ENCODE measurements around the gene AFMID.
"Not testable (repeated sequence)": the region's sequence is repeated elsewhere in the genome, so short reads cannot be mapped to it uniquely, and the experiment has no call there.

The AFMID gene

GRCh38 chr17:78186692-78187595, at the start of gene AFMID, which contains the start of gene TK1:
TSS of gene AFMID (plus strand) at chr17:78187362. CDS start at chr17:78187371, 9 bp downstream.
TSS of gene TK1 (minus strand) at chr17:78187052. CDS start at chr17:78186994, 58 bp downstream.
- DNase-seq (ENCODE audit: low read depth in 3 of 3), result peak; percentile 80 to 97 (median 80)

GRCh38 chr17:78137392-78138203, 49.6 kb upstream of the AFMID start:
- DNase-seq (ENCODE audit: low read depth in 3 of 3), result no peak

- DNase-seq (ENCODE audit: low read depth in 3 of 3), result no peak
These were observed 48.7 kb upstream of the AFMID start for GRCh38 chr17:78138204-78139060.

- DNase-seq (ENCODE audit: low read depth in 3 of 3), result not testable (repeated sequence)
These were observed 47.3 kb upstream of the AFMID start for GRCh38 chr17:78139861-78140168.

GRCh38 chr17:78140169-78141051, 46.8 kb upstream of the AFMID start:
- DNase-seq (ENCODE audit: low read depth in 3 of 3), result peak; percentile 79 to 97 (median 88)

GRCh38 chr17:78141437-78142118, 45.6 kb upstream of the AFMID start:
- DNase-seq (ENCODE audit: low read depth in 3 of 3), result no peak

- DNase-seq (ENCODE audit: low read depth in 3 of 3), result no peak
These were observed 44.9 kb upstream of the AFMID start for GRCh38 chr17:78142119-78142861.

GRCh38 chr17:78143214-78144146, 43.7 kb upstream of the AFMID start:
- DNase-seq (ENCODE audit: low read depth in 3 of 3), result no peak

- no peak for DNase-seq (ENCODE audit: low read depth in 3 of 3)
These were observed 42.9 kb upstream of the AFMID start for GRCh38 chr17:78144147-78144719.

- DNase-seq (ENCODE audit: low read depth in 3 of 3), result no peak
These were observed 42.2 kb upstream of the AFMID start for GRCh38 chr17:78144736-78145641.

- DNase-seq (ENCODE audit: low read depth in 3 of 3), result no peak
These were observed 40.7 kb upstream of the AFMID start for GRCh38 chr17:78146471-78146869.

GRCh38 chr17:78146881-78147280, 40.3 kb upstream of the AFMID start:
- DNase-seq (ENCODE audit: low read depth in 3 of 3), result no peak

GRCh38 chr17:78147315-78147998, 39.7 kb upstream of the AFMID start:
- DNase-seq (ENCODE audit: low read depth in 3 of 3), result no peak

GRCh38 chr17:78148286-78149016, 38.7 kb upstream of the AFMID start:
- no peak for DNase-seq (ENCODE audit: low read depth in 3 of 3)

GRCh38 chr17:78151514-78152008, 35.6 kb upstream of the AFMID start:
- DNase-seq (ENCODE audit: low read depth in 3 of 3), result no peak
